SH-SY5Y (cell line): ENCODE results near the gene EML1.

Source experiments
- GATA2 ChIP-seq: IDR thresholded peaks from 2 replicates; pipeline ENCODE4 v1.6.1; 2011; ENCODE audit warnings: mild to moderate bottlenecking, low read depth, low read length
- GATA3 ChIP-seq: IDR thresholded peaks from 2 replicates; pipeline ENCODE4 v1.6.1; 2011; ENCODE audit warnings: low read depth, mild to moderate bottlenecking, low read length, moderate library complexity

DNA sequence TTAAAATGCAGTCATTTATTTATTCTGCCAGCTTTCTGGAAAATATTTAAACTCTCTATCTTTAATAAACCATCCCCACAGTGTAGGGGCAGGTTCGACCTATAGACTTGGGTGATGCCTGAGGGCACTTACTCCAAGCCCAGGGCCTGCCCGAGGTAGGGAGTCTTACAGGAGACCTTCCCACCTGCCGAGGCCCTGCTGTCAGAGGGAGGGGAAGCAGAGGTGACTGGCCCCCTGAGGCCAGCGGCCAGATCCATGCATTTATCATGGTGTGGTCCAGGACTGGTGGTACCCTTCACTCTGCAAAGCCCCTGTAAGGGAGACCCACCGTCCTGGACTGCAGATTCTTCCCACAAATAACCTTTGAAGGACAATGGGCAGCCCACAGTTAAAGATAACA, 7.6 kb downstream of the EML1 start:
- no peak for TF ChIP-seq GATA2
- TF ChIP-seq GATA3, result no peak
